ENCODE data around the gene ZNF385D. TPM values are rescaled to one million over a fixed set of nuclear protein-coding genes. Genes with fewer than 3 reads are reported as not detected.

Gene ZNF385D
- total RNA-seq, 1 donor from 2014 or later, result 1.2 TPM

DNA sequence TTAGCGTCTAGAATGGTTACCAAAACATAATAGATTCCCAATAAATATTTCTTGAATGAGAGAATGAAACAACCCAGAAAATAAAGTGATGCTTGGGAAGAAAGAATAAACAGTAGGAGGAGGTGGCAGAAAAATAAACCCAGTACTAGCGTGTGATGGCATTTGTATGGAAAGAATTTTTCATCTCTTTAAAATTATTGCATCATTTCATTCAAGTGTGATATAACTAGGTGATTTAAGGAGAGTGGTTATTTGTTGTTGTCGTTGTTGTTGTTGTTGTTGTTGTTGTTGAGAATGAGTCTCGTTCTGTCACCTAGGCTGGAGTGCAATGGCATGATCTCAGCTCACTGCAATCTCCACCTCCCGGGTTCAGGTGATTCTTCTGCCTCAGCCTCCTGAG lies 293.9 kb downstream of the ZNF385D start:
- Mint-ChIP-seq H3K27ac (ENCODE audit: unreplicated experiment) (no peak overlapping the region), H3K36me3 (ENCODE audit: low read depth) (no peaks in the 10 kb centered on the region), H3K4me3 (ENCODE audit: unreplicated experiment) (no peak overlapping the region), H3K4me1 (ENCODE audit: low read depth) (no peaks in the 10 kb centered on the region), H3K9me3 (ENCODE audit: low read depth) (peaks cover 13% of the 10 kb centered on the region), H3K27me3 (ENCODE audit: low read depth) (no peaks in the 10 kb centered on the region)
- no peak for DNase-seq (ENCODE audit: low spot score)
- TF ChIP-seq, protein P1, sequence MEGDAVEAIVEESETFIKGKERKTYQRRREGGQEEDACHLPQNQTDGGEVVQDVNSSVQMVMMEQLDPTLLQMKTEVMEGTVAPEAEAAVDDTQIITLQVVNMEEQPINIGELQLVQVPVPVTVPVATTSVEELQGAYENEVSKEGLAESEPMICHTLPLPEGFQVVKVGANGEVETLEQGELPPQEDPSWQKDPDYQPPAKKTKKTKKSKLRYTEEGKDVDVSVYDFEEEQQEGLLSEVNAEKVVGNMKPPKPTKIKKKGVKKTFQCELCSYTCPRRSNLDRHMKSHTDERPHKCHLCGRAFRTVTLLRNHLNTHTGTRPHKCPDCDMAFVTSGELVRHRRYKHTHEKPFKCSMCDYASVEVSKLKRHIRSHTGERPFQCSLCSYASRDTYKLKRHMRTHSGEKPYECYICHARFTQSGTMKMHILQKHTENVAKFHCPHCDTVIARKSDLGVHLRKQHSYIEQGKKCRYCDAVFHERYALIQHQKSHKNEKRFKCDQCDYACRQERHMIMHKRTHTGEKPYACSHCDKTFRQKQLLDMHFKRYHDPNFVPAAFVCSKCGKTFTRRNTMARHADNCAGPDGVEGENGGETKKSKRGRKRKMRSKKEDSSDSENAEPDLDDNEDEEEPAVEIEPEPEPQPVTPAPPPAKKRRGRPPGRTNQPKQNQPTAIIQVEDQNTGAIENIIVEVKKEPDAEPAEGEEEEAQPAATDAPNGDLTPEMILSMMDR (IDR thresholded peaks at IDR 0.05), result no peak

- TF ChIP-seq, protein P1 (IDR thresholded peaks at IDR 0.05), result no peak
- Mint-ChIP-seq H3K27me3 (ENCODE audit: low read depth) (no peaks in the 10 kb centered on the region), H3K9me3 (ENCODE audit: low read depth) (peaks cover 10% of the 10 kb centered on the region), H3K36me3 (ENCODE audit: low read depth) (no peaks in the 10 kb centered on the region), H3K27ac (ENCODE audit: unreplicated experiment) (no peak overlapping the region), H3K4me3 (ENCODE audit: unreplicated experiment) (no peak overlapping the region), H3K4me1 (ENCODE audit: low read depth) (peaks cover 20% of the 10 kb centered on the region)
- no peak for DNase-seq (ENCODE audit: low spot score)
Measured at GRCh38 chr3:21449738-21450137, 301.3 kb downstream of the ZNF385D start.

- no peak for DNase-seq (ENCODE audit: low spot score)
- Mint-ChIP-seq H3K27me3 (ENCODE audit: low read depth) (no peaks in the 10 kb centered on the region), H3K4me1 (ENCODE audit: low read depth) (peaks cover 20% of the 10 kb centered on the region), H3K9me3 (ENCODE audit: low read depth) (no peaks in the 10 kb centered on the region), H3K27ac (ENCODE audit: unreplicated experiment) (no peak overlapping the region), H3K4me3 (ENCODE audit: unreplicated experiment) (no peak overlapping the region), H3K36me3 (ENCODE audit: low read depth) (no peaks in the 10 kb centered on the region)
- TF ChIP-seq, protein P1 (IDR thresholded peaks at IDR 0.05), result no peak
Measured at GRCh38 chr3:21447476-21448151, 303.4 kb downstream of the ZNF385D start.

DNA sequence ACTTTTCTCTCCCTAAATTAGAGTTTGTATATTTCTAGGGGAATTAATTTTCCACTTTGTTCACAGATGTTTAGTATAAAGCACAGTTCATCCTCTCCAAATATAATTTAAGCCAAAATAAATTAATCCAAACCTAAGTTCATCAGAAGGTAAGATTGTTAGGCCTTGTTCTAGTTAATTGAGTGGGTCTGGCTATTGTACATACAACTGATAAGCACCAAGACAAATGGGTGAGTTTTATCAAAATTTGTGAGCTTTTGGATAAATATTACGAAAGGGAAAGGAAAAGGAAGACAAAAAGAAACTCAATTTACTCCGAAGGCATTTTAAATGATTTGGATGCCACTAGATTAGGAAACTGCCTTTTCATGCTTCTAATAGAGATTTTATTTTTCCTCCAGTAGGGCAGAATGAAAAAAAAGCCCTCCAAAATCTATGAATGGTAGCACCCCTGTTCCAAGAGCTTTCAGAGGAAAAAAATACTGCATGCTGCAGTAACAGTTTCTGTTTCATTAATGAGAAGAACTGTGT lies 304.0 kb downstream of the ZNF385D start:
- TF ChIP-seq, protein P1 (IDR thresholded peaks at IDR 0.05), result no peak
- Mint-ChIP-seq H3K27me3 (ENCODE audit: low read depth) (no peaks in the 10 kb centered on the region), H3K4me3 (ENCODE audit: unreplicated experiment) (no peak overlapping the region), H3K36me3 (ENCODE audit: low read depth) (no peaks in the 10 kb centered on the region), H3K9me3 (ENCODE audit: low read depth) (no peaks in the 10 kb centered on the region), H3K27ac (ENCODE audit: unreplicated experiment) (no peak overlapping the region), H3K4me1 (ENCODE audit: low read depth) (peaks cover 20% of the 10 kb centered on the region)
- DNase-seq (ENCODE audit: low spot score), result no peak

GRCh38 chr3:21446027-21446426 lies 305.0 kb downstream of the ZNF385D start:
- Mint-ChIP-seq H3K9me3 (ENCODE audit: low read depth) (no peaks in the 10 kb centered on the region), H3K4me1 (ENCODE audit: low read depth) (peaks cover 20% of the 10 kb centered on the region), H3K27me3 (ENCODE audit: low read depth) (no peaks in the 10 kb centered on the region), H3K4me3 (ENCODE audit: unreplicated experiment) (no peak overlapping the region), H3K36me3 (ENCODE audit: low read depth) (no peaks in the 10 kb centered on the region), H3K27ac (ENCODE audit: unreplicated experiment) (no peak overlapping the region)
- DNase-seq (ENCODE audit: low spot score), result no peak
- TF ChIP-seq, protein P1 (IDR thresholded peaks at IDR 0.05), result no peak

All from chondrocyte (in vitro differentiated cells).